Left colon (tissue), 2 donors: Measurements from ENCODE around the gene GAGE2A. TPM values are rescaled to one million over a fixed set of nuclear protein-coding genes. Genes with fewer than 3 reads are reported as not detected.
A peak's percentile ranks its signal among the peaks of the same experiment; 100 is the strongest.
"Not testable (repeated sequence)": the region's sequence is repeated elsewhere in the genome, so short reads cannot be mapped to it uniquely, and the experiment has no call there.

ENCODE experiments used
- ATAC-seq: fragments of 200-7000 bp; cut with Tn5 transposase; one replicate; pipeline ENCODE4 v1.9.1; 2020; ENCODE audit warnings: mild to moderate bottlenecking, moderate library complexity
- DNase-seq, 2 donors: peaks; one replicate each; pipeline ENCODE4 v3.0.0-alpha.2; 2020
- intact Hi-C, 2 donors: fragments of 100-400 bp; cut with DNase I in 1 of 2; cut with micrococcal nuclease in 1 of 2; formaldehyde crosslinking; loops; one replicate each; pipeline versions ENCODE4 v1.11.2 to v1.14.0; 2022; cut with DNase I, micrococcal nuclease
- long read RNA-seq: library from polyadenylated mRNA; unstranded; transcript quantifications from one replicate; pipeline ENCODE4 v2.0.0, GENCODE V29; 2021
- total RNA-seq, 2 donors: library from RNA; stranded (reverse); fragmentation: NEBNext Ultra II Directional; extraction: Animal tissue kit (Norgen Biotek cat#: 25700); gene quantifications; one replicate each; pipeline ENCODE4 v1.2.1, GENCODE V29; 2021
- donor health status: DM: no; HTN: no; CAD: no.
- donor health status: DM: yes; HTN: yes; CAD: no.

GAGE2A gene
- total RNA-seq, result not detected
- long read RNA-seq, result 0 reads

DNA sequence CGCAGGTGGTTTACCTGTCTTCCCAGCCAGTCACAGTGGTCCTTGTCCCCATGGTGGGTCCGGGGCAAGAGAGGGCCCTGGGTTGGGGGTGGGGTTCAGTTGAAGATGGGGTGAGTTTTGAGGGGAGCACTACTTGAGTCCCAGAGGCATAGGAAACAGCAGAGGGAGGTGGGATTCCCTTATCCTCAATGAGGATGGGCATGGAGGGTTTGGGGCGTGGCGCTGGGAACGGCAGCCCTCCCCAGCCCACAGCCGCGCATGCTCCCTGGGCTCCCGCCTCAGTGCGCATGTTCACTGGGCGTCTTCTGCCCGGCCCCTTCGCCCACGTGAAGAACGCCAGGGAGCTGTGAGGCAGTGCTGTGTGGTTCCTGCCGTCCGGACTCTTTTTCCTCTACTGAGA is at the start of gene GAGE2A:
GAGE2A (plus strand) TSS at position 301 of the 400 bp plus-strand sequence. CDS start 1,155 bp downstream, outside the sequence.
- ATAC-seq, DNase-seq, intact Hi-C loops: not testable (repeated sequence)

DNA sequence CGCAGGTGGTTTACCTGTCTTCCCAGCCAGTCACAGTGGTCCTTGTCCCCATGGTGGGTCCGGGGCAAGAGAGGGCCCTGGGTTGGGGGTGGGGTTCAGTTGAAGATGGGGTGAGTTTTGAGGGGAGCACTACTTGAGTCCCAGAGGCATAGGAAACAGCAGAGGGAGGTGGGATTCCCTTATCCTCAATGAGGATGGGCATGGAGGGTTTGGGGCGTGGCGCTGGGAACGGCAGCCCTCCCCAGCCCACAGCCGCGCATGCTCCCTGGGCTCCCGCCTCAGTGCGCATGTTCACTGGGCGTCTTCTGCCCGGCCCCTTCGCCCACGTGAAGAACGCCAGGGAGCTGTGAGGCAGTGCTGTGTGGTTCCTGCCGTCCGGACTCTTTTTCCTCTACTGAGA is 47.9 kb upstream of the GAGE2A start, which contains the start of gene GAGE12D:
GAGE12D (plus strand) TSS at position 301 of the 400 bp plus-strand sequence. CDS start 1,155 bp downstream, outside the sequence.
- intact Hi-C loops, DNase-seq, ATAC-seq: not testable (repeated sequence)

- intact Hi-C loops, DNase-seq, ATAC-seq: not testable (repeated sequence)
Measured at GRCh38 chrX:49550989-49551388, 38.3 kb upstream of the GAGE2A start, which contains the start of gene GAGE12E. Gene GAGE12E (plus strand): TSS chrX:49551289. CDS start chrX:49552444, 1,155 bp downstream.

DNA sequence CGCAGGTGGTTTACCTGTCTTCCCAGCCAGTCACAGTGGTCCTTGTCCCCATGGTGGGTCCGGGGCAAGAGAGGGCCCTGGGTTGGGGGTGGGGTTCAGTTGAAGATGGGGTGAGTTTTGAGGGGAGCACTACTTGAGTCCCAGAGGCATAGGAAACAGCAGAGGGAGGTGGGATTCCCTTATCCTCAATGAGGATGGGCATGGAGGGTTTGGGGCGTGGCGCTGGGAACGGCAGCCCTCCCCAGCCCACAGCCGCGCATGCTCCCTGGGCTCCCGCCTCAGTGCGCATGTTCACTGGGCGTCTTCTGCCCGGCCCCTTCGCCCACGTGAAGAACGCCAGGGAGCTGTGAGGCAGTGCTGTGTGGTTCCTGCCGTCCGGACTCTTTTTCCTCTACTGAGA is 28.8 kb upstream of the GAGE2A start, which contains the start of gene GAGE12F:
GAGE12F (plus strand) TSS at position 301 of the 400 bp plus-strand sequence. CDS start 1,155 bp downstream, outside the sequence.
- intact Hi-C loops, ATAC-seq, DNase-seq: not testable (repeated sequence)

DNA sequence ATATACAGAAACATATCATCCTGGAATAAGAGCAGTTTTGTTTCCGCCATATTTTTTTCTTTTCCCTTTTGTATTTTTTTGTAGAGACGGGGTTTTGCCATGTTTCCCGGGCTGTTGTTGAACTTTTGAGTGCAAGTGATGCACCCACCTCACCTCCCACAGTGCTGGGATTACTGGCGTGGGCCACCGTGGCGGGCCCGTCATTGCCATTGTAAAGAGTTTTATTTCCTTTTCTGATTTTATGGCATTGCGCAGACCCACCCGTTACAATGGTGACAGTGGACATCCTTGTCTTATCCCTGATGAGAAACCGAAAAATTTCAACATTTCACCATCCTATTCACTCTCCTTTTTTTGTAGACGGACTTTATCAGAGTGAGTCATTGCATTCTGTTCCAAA is 20.6 kb upstream of the GAGE2A start:
- intact Hi-C loops, ATAC-seq, DNase-seq: not testable (repeated sequence)

DNA sequence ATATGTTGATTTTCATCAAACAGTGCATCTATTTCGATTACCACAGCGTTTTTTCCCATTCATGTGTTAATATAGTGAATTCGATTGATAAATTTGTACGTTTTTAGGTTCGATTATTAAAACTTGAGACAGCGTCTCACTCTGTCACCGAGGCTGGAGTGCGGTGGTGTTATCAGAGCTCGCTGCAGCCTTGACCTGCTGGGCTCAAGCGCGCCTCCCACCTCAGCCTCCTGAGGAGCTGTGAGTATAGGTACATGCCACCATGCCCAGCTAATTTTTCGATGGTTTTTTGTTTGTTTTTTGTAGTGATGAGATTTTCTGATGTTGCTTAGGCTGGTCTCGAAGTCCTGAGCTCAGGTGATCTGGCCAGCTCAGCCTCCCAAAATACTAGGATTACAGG is 20.1 kb upstream of the GAGE2A start:
- intact Hi-C loops, DNase-seq, ATAC-seq: not testable (repeated sequence)

- DNase-seq, intact Hi-C loops, ATAC-seq: not testable (repeated sequence)
Measured at GRCh38 chrX:49570100-49570499, 19.2 kb upstream of the GAGE2A start, which contains the start of gene GAGE12G. Gene GAGE12G (plus strand): TSS chrX:49570400. CDS start chrX:49571555, 1,155 bp downstream.

- DNase-seq, ATAC-seq, intact Hi-C loops: not testable (repeated sequence)
Measured at GRCh38 chrX:49579649-49580048, 9.6 kb upstream of the GAGE2A start, which contains the start of gene GAGE12H. Gene GAGE12H (plus strand): TSS chrX:49579949. CDS start chrX:49581104, 1,155 bp downstream.

DNA sequence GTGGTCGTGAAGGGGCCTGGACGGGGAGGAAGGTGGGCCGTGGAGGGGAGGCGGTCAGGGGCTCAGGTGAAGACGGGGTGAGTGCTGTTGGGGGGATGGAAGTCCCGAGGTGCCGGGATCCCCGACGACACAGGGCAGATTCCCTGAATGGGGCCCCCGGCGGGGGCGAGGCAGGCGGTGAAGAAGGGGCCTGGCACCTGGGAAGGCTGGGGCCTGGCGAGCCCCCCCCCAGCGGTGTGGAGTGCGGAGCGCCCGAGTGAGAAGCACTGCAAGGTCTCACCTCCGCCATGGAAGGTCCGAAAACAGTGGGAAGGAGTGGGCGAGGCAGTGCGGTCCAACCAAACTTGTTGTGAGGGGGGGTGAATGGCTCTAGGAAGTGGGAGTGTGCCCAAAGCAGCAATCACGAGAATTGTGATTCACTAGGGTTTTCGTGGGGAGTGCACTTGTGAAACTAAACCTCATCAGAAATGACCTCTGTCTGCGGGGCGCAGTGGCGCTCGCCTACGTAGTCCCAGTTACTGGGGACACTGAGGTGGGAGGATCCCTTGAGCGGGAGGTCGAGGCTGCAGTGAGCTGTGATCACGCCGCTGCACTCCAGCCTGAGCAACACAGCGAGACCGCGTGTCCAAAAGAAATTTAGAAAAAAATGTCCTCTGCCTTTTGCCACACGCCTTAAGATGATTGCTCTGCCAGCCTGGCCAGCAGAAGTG is 628 bp downstream of the GAGE2A start:
- intact Hi-C loops, ATAC-seq: not testable (repeated sequence)
- peak; percentile 6 to 27 for DNase-seq

DNA sequence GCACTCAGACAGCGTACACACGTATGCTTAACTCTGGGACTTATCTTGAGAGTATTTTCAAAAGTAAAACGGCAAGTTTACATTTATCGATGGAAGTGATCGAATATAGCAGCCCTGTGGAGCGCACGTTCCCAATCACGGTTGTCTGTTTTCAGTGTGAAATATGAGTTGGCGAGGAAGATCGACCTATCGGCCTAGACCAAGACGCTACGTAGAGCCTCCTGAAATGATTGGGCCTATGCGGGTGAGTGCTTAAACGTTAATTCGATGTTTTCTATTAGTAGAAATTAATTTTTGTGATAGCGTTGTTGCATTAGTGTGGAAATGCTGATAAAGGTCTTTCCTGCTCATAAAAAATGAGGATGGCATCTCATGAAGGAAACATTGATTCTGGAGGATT is 1.2 kb downstream of the GAGE2A start:
- intact Hi-C loops, DNase-seq, ATAC-seq: not testable (repeated sequence)

DNA sequence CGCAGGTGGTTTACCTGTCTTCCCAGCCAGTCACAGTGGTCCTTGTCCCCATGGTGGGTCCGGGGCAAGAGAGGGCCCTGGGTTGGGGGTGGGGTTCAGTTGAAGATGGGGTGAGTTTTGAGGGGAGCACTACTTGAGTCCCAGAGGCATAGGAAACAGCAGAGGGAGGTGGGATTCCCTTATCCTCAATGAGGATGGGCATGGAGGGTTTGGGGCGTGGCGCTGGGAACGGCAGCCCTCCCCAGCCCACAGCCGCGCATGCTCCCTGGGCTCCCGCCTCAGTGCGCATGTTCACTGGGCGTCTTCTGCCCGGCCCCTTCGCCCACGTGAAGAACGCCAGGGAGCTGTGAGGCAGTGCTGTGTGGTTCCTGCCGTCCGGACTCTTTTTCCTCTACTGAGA is 9.4 kb downstream of the GAGE2A start, which contains the start of gene GAGE1:
GAGE1 (plus strand) TSS at position 301 of the 400 bp plus-strand sequence. CDS start 1,155 bp downstream, outside the sequence.
- ATAC-seq, intact Hi-C loops, DNase-seq: not testable (repeated sequence)

- DNase-seq, result no peak
- intact Hi-C loops, result no loop called here
- no peak for ATAC-seq
Measured at GRCh38 chrX:49610718-49611310, 21.5 kb downstream of the GAGE2A start.

GRCh38 chrX:49618574-49618973 is 29.3 kb downstream of the GAGE2A start:
- ATAC-seq, result no peak
- DNase-seq, result no peak
- intact Hi-C loops, result no loop called here

GRCh38 chrX:49627086-49627777 is 37.9 kb downstream of the GAGE2A start:
- intact Hi-C loops, result no loop called here
- DNase-seq, result no peak
- ATAC-seq, result no peak

GRCh38 chrX:49644991-49645637 is 55.8 kb downstream of the GAGE2A start:
- ATAC-seq (no peak), DNase-seq (no peak)
- intact Hi-C loops, result no loop called here
